Measurements from ENCODE around the gene HNF1B. TPM values are rescaled to one million over a fixed set of nuclear protein-coding genes. Genes with fewer than 3 reads are reported as not detected.

HNF1B gene
- total RNA-seq, 1 experiment from 2014 or later, result 2.0 TPM

GRCh38 chr17:37671028-37671823 is 73.6 kb downstream of the HNF1B start:
- Histone ChIP-seq H3K4me2 (ENCODE audit: low read length) (peak overlapping the region; percentile 28; the same call in 1 of the 2 replicates), H3K27me3 (ENCODE audit: low read length) (no peaks in the 10 kb centered on the region), H3K4me3 (ENCODE audit: low read length) (no peak overlapping the region), H3K27ac (ENCODE audit: low read length) (peak overlapping the region; percentile 32; the same call in 1 of the 2 replicates), H3K4me1 (ENCODE audit: insufficient read depth, low read length) (peaks cover 18% of the 10 kb centered on the region), H3K9ac (ENCODE audit: low read length) (no peak overlapping the region), H4K20me1 (ENCODE audit: low read length) (no peaks in the 10 kb centered on the region), H3F3A (ENCODE audit: low read length, unreplicated experiment) (no peaks in the 10 kb centered on the region), H3K9me2 (replicated peaks; ENCODE audit: low read length) (no peaks in the 10 kb centered on the region), H3K9me3 (ENCODE audit: low read length) (no peaks in the 10 kb centered on the region), H2AFZ (ENCODE audit: low read length) (0 out of 2 replicates have a peak overlapping the region, but pooled peaks have one; percentile 22), H3K36me3 (ENCODE audit: low read depth, low read length) (no peaks in the 10 kb centered on the region), H3K79me2 (ENCODE audit: low read length) (no peaks in the 10 kb centered on the region)
- ChIA-PET CTCF (interaction anchor here (0.7 kb wide), 1 partner anchor 21 kb away, joined by 10 read pairs; no protein-coding TSS in a partner anchor), POLR2A (ENCODE audit: unreplicated experiment) (no interaction called here)
- ATAC-seq (no peak), DNase-seq (no peak)
- no TSS peak for BruUV-seq (replicated peaks)
- intact Hi-C loops (cut with micrococcal nuclease), result no loop called here
- TF ChIP-seq EZH2phosphoT487 (IDR thresholded peaks at IDR 0.05; ENCODE audit: borderline replicate concordance, low read length), result no peak
- no peak for TF ChIP-seq EZH2 (IDR thresholded peaks at IDR 0.05; ENCODE audit: low read length, unreplicated experiment)
- TF ChIP-seq, protein P1, sequence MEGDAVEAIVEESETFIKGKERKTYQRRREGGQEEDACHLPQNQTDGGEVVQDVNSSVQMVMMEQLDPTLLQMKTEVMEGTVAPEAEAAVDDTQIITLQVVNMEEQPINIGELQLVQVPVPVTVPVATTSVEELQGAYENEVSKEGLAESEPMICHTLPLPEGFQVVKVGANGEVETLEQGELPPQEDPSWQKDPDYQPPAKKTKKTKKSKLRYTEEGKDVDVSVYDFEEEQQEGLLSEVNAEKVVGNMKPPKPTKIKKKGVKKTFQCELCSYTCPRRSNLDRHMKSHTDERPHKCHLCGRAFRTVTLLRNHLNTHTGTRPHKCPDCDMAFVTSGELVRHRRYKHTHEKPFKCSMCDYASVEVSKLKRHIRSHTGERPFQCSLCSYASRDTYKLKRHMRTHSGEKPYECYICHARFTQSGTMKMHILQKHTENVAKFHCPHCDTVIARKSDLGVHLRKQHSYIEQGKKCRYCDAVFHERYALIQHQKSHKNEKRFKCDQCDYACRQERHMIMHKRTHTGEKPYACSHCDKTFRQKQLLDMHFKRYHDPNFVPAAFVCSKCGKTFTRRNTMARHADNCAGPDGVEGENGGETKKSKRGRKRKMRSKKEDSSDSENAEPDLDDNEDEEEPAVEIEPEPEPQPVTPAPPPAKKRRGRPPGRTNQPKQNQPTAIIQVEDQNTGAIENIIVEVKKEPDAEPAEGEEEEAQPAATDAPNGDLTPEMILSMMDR (conservative IDR thresholded peaks at IDR 0.05; ENCODE audit: low read depth, low read length), result no peak

DNA sequence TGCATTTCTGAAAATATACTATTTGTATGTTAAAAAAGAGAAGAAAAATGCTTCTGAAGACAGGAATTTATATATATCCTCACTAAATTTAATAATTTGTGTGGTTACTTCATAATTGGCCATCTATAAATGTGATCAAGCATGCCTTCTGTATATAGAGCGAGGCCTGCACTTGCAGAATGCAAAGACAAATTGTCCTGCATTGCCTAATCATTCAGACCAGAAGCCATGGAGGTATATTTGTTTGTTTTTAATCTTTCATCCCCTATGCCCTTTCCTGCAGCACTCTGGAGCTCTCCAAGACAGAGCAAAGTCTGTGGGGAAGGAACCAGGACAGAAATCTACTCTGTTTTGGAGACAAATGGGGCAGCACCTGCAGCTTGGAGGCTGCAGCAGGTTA is 77.8 kb downstream of the HNF1B start:
- H3K4me3 ChIP-seq (ENCODE audit: low read length), result no peak overlapping the region
- no peaks in the 10 kb centered on the region for H3K9me3 ChIP-seq (ENCODE audit: low read length)
- H3K4me2 ChIP-seq (ENCODE audit: low read length), result no peak overlapping the region
- intact Hi-C loops (cut with micrococcal nuclease), result no loop called here
- H3K27ac ChIP-seq (ENCODE audit: low read length), result no peak overlapping the region
- H3K9me2 ChIP-seq (replicated peaks; ENCODE audit: low read length), result no peaks in the 10 kb centered on the region
- H2AFZ ChIP-seq (ENCODE audit: low read length), result no peak overlapping the region
- no peaks in the 10 kb centered on the region for H4K20me1 ChIP-seq (ENCODE audit: low read length)
- TF ChIP-seq EZH2 (IDR thresholded peaks at IDR 0.05; ENCODE audit: low read length, unreplicated experiment) (no peak), EZH2phosphoT487 (IDR thresholded peaks at IDR 0.05; ENCODE audit: borderline replicate concordance, low read length) (no peak)
- TF ChIP-seq, protein P1 (conservative IDR thresholded peaks at IDR 0.05; ENCODE audit: low read depth, low read length), result no peak
- H3K9ac ChIP-seq (ENCODE audit: low read length), result no peak overlapping the region
- H3K36me3 ChIP-seq (ENCODE audit: low read depth, low read length), result no peaks in the 10 kb centered on the region
- H3K4me1 ChIP-seq (ENCODE audit: insufficient read depth, low read length), result peaks cover 11% of the 10 kb centered on the region
- BruUV-seq (replicated peaks), result no TSS peak
- no peaks in the 10 kb centered on the region for H3K79me2 ChIP-seq (ENCODE audit: low read length)
- ATAC-seq, result no peak
- H3F3A ChIP-seq (ENCODE audit: low read length, unreplicated experiment), result no peaks in the 10 kb centered on the region
- ChIA-PET CTCF (no interaction called here), POLR2A (ENCODE audit: unreplicated experiment) (no interaction called here)
- DNase-seq, result no peak
- no peaks in the 10 kb centered on the region for H3K27me3 ChIP-seq (ENCODE audit: low read length)

DNA sequence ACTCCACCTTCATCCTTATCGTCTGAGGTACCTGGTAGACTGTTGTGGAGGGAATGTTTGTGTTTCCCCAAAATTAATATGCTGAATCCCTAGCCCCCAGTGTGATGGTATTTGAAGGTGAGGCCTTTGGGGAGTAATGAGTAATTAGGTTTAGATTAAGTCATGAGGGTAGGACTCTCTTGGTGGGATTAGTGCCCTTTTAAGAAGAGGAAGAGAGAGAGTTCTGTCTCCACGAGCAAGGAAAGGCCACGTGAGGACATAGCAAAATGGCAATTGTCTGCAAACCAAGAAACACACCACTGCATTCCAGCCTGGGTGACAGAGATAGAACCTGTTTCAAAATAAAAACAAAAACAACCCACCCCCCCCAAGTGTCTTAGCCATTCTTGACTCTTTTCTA is 80.6 kb downstream of the HNF1B start:
- no peak overlapping the region for H3K4me2 ChIP-seq (ENCODE audit: low read length)
- no peaks in the 10 kb centered on the region for H3F3A ChIP-seq (ENCODE audit: low read length, unreplicated experiment)
- no peaks in the 10 kb centered on the region for H3K27me3 ChIP-seq (ENCODE audit: low read length)
- no peaks in the 10 kb centered on the region for H3K9me3 ChIP-seq (ENCODE audit: low read length)
- DNase-seq, result no peak
- H3K27ac ChIP-seq (ENCODE audit: low read length), result no peak overlapping the region
- no peak overlapping the region for H3K4me3 ChIP-seq (ENCODE audit: low read length)
- POLR2A ChIA-PET (ENCODE audit: unreplicated experiment), result no interaction called here
- no peaks in the 10 kb centered on the region for H4K20me1 ChIP-seq (ENCODE audit: low read length)
- no peak for TF ChIP-seq EZH2phosphoT487 (IDR thresholded peaks at IDR 0.05; ENCODE audit: borderline replicate concordance, low read length)
- TF ChIP-seq, protein P1 (conservative IDR thresholded peaks at IDR 0.05; ENCODE audit: low read depth, low read length), result no peak
- TF ChIP-seq EZH2 (IDR thresholded peaks at IDR 0.05; ENCODE audit: low read length, unreplicated experiment), result no peak
- no peaks in the 10 kb centered on the region for H3K4me1 ChIP-seq (ENCODE audit: insufficient read depth, low read length)
- H3K79me2 ChIP-seq (ENCODE audit: low read length), result no peaks in the 10 kb centered on the region
- CTCF ChIA-PET, result no interaction called here
- H3K9me2 ChIP-seq (replicated peaks; ENCODE audit: low read length), result no peaks in the 10 kb centered on the region
- ATAC-seq, result no peak
- H3K36me3 ChIP-seq (ENCODE audit: low read depth, low read length), result no peaks in the 10 kb centered on the region
- no peak overlapping the region for H2AFZ ChIP-seq (ENCODE audit: low read length)
- H3K9ac ChIP-seq (ENCODE audit: low read length), result no peak overlapping the region
- intact Hi-C loops (cut with micrococcal nuclease), result no loop called here
- no TSS peak for BruUV-seq (replicated peaks)

All from PC-3 (cell line).